Right renal pelvis (tissue), 4 donors: ENCODE data around the gene MINDY3. TPM values are rescaled to one million over a fixed set of nuclear protein-coding genes. Genes with fewer than 3 reads are reported as not detected.

ENCODE experiments used
- DNase-seq, 4 donors: peaks; one replicate each; pipeline ENCODE4 v3.0.0-alpha.2; 2013; ENCODE audit warnings: low read depth in 4 of 4, low spot score in 3 of 4, missing footprints in 1 of 4
- polyA plus RNA-seq, 4 donors: library from polyadenylated mRNA; unstranded; fragments of 120-200 nt; gene quantifications; one replicate each; pipeline ENCODE4 v1.2.1, GENCODE V29; 2013; ENCODE audit not compliant: insufficient read length in 4 of 4

The MINDY3 gene
- polyA plus RNA-seq, 4 donors, result 43.4 to 55.9 (median 52.4) TPM

GRCh38 chr10:15809450-15809849 lies 50.9 kb downstream of the MINDY3 start:
- DNase-seq, result no peak

- DNase-seq, result no peak
Measured at GRCh38 chr10:15808204-15808797, 52.0 kb downstream of the MINDY3 start.

DNA sequence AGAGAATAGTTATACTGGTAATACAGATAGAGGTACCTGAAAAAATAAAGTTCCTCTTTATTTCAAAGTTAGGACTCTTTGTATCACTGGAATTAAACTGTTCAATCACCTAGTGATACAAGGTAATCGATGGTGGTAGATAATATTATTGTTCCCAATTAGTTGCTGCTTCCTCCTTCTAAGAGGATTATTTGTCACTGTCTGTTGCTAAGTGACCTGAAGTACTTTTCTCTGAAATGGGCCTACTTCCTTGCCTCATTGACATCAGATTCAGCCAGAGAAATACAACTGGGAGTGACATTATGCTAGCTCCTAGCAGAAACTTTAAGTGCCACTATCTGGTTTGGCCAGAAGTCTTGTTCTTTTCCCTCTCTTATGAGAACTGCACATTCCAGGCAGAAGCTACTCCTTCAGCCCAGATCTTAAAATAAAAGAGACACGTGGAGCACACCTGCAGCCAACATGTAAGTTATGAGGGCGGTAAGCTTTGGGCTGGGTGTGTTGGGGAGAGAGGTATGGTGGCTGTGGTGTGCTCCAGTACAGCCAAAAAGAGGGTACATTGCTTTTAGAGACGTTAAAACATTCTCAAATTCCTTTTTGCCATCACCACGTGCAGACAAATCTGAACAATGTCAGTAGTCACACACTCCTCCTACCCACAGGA lies 54.8 kb downstream of the MINDY3 start:
- DNase-seq, result no peak

DNA sequence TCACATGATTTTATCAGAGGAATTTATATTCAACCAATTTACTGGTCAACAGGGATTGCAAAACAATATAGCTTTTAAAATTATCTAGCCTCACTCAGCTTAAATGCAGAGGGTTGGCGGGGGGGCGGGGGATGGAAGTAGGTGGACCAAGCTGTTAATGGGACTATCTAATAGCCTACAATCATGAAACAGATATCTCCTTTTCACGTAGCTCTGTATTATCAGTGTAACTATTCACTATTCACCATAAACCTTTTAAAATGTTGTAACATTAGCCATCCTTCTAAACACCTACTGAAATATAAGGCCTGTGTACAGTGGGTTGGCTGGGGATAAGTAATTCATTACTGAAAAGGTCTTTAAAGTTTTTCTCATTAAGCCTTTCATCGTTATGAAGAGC lies 56.2 kb downstream of the MINDY3 start:
- no peak for DNase-seq

- no peak for DNase-seq
Measured at GRCh38 chr10:15802375-15802949, 57.8 kb downstream of the MINDY3 start.

- DNase-seq, result no peak
Measured at GRCh38 chr10:15801641-15802040, 58.7 kb downstream of the MINDY3 start.

GRCh38 chr10:15801147-15801546 lies 59.2 kb downstream of the MINDY3 start:
- no peak for DNase-seq

- DNase-seq, result no peak
Measured at GRCh38 chr10:15797346-15797745, 63.0 kb downstream of the MINDY3 start.

DNA sequence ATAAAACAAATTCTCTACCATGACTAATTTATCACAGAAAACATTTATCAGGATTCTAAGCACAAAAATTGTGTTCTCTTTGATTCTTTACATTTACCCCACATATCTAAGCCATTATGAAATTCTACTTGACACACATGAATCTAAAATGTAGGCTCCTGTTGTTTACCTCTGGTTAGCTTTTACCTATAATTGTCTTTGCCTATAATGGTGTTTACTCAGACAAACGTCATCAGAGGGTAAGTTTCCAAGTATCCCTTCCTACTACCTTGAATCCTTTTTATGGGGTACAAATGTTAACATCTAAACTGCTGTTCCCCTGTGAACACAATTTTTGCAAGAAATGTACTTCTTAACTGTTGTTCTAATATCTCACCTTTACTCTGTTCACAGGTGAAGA lies 63.5 kb downstream of the MINDY3 start:
- no peak for DNase-seq

- no peak for DNase-seq
Measured at GRCh38 chr10:15796098-15796759, 64.1 kb downstream of the MINDY3 start.

GRCh38 chr10:15795036-15795792 lies 65.1 kb downstream of the MINDY3 start:
- no peak for DNase-seq

DNA sequence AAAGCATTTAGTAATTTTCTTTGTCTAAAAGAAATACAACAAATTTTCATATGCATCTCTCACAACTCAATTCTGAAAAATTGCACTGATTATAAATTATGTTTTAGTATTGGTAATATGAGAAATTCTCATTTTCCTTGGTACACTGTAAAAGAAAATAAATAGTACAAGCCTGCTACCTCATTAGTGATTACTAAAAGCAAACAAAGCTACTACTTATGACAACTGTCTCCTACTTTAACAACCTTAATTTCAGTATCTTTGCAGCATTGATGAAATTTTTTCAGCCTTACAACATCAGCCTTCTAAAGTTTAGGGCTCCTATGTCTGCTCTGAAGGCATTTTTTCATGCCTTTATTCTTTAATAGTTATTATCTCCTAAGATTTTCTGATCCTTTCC lies 65.7 kb downstream of the MINDY3 start:
- no peak for DNase-seq

- no peak for DNase-seq
Measured at GRCh38 chr10:15793664-15794063, 66.6 kb downstream of the MINDY3 start.

DNA sequence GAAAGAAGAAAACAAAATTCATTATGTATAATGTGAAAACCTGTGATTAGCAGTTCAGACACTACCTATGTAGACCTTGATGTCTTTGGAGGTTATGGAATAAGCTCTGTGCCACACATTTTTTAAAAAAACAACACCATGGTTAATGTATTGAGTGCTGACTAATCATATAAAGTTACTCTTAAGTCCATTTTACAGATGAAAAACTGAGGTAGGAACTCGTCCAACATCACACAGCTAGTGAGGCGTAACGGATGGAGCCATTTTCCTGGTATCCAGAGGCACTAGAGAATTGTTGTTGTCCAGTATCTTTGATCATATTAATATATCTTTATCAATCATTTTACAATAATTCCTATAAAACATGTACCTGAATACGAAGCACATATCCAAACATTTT lies 67.5 kb downstream of the MINDY3 start:
- DNase-seq, result no peak

- DNase-seq, result no peak
Measured at GRCh38 chr10:15791816-15792524, 68.3 kb downstream of the MINDY3 start.

DNA sequence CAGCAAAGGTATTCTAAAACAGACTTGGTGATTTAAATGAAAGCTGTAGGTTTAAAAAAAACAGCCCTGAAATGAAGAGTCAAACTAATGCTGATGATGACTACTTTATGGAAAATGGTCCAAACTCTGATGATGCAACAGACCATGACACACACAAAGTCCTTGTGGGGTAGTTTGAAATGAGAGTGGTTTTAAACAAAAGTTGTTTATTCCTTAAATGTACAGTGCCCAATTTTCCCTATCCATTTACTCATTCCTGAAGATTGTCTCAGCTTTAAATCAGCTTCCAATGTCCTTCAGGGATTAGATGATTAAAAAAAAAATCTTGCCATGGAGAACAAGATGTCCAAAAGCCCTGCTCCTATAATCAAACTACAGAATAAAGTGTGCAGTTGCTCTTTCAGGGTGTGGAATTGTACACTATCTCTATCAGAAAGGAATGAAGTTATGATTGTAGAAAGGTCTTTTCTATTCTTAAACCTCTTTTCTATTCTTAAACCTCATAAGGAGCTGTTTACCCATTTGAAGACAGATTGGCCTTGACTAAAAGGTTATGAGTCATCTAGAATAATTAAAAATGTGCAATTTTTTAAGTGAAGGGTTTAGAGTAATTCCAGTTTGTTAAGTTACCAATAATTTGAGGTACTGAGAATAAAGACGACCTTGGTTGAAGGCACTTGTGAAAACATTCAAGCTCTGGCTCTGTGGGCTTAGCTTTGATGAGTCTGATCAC lies 70.3 kb downstream of the MINDY3 start:
- DNase-seq, result no peak

GRCh38 chr10:15787426-15787825 lies 72.9 kb downstream of the MINDY3 start:
- DNase-seq, result no peak

DNA sequence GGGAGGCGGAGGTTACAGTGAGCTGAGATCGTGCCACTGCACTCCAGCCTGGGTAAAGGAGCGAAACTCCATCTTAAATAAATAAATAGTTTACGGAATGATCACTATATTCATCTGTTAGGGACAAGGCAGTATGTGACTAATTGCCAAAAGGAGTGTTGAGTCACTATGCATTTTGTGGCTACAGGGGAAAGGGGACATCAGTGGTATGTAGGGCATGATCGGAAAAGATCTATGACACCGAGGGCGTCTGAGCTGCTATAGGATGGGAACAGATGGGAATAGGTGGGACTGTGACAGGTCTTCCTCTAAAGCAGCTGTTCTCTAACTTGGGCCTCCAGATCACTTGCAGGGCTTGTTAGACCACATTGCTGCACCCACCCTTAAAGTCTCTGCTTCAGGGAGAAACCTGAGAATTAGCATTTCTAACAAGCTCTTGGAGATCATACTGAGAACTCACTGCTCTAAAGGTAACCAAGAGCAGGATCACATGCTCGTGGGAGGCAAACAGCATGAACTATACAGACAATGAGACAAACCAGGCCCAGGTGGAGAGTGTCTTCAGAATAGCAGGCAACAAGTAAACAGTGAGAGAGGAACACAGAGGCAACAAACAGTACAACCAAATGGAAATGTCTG lies 75.5 kb downstream of the MINDY3 start:
- DNase-seq, result no peak

DNA sequence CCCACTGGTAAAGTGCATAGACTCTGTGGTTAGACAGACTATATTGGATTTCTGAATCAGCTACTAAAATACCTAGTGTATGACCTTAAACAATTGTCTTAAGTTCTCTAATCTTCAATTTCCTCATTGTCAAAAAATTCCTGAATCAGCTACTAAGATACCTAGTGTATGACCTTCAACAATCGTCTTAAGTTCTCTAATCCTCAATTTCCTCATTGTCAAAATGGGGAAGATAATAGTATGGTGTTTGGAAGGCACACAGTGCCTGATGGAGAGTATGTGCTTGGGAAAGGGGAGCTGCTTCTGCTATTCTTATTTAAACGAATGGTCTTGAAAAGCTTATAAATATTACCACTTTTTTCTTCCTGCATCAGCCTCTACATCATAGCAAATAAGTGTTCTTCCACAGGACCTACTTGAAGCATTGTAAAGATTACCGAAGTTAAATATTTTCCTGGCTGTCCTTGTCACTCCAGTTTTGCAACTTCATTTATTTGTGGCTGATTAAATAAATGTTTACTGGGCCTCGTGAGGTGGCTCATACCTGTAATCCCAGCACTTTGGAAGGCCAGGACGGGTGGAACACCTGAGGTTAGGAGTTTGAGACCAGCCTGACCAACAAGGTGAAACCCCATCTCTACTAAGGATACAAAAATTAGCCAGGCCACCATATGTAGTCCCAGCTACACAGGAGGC lies 76.2 kb downstream of the MINDY3 start:
- DNase-seq, result no peak
